BE2C (cell line): ENCODE data around the gene KIAA1210.

Experiments used
- DNase-seq: peaks from one replicate; pipeline ENCODE4 v3.0.0-alpha.2; 2020
- H3K27me3 ChIP-seq: fragments of 250-450 bp; sonication (Bioruptor Pico); 2 replicates; pipeline ENCODE4 v1.5.1; 2020; ENCODE audit warnings: mild to moderate bottlenecking
- H3K36me3 ChIP-seq: fragments of 250-450 bp; sonication (Bioruptor Pico); 2 replicates; pipeline ENCODE4 v1.5.1; 2020; ENCODE audit warnings: mild to moderate bottlenecking
- H3K4me1 ChIP-seq: fragments of 250-450 bp; sonication (Bioruptor Pico); 2 replicates; pipeline ENCODE4 v1.5.1; 2020
- H3K4me3 ChIP-seq: 2 replicates; pipeline ENCODE4 v1.5.1; 2011; ENCODE audit warnings: low read depth, low read length
- H3K9me3 ChIP-seq: fragments of 250-450 bp; sonication (Bioruptor Pico); 2 replicates; pipeline ENCODE4 v1.5.1; 2020
- CTCF ChIP-seq: IDR thresholded peaks from 2 replicates; pipeline ENCODE4 v1.5.1; 2012; ENCODE audit warnings: mild to moderate bottlenecking, low read depth, low read length

KIAA1210 gene

GRCh38 chrX:119155416-119156035, 27.9 kb upstream of the KIAA1210 start:
- Histone ChIP-seq H3K9me3 (no peaks in the 10 kb centered on the region), H3K4me1 (no peaks in the 10 kb centered on the region), H3K27me3 (no peaks in the 10 kb centered on the region), H3K4me3 (no peak overlapping the region), H3K36me3 (no peaks in the 10 kb centered on the region)
- no peak for TF ChIP-seq CTCF
- no peak for DNase-seq

DNA sequence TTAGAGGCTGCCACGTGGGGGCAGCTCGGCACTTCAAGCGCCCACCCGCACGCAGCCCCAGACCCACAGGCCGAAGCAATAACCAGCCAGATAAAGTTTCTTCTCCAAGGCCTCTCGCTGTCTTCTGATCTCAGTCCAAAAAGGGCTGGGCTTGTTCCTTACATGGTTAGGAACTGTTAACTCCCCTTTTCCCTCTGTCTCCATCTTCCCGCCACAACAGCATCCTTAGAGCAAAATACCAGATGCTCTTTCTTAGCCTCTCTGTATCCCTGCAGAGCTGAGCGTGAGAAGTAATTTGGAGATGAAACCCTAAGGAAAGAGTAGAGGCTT, 23.4 kb upstream of the KIAA1210 start:
- no peak for TF ChIP-seq CTCF
- Histone ChIP-seq H3K9me3 (no peaks in the 10 kb centered on the region), H3K27me3 (no peaks in the 10 kb centered on the region), H3K4me3 (no peak overlapping the region), H3K36me3 (no peaks in the 10 kb centered on the region), H3K4me1 (no peaks in the 10 kb centered on the region)
- DNase-seq, result no peak

- Histone ChIP-seq H3K27me3 (no peaks in the 10 kb centered on the region), H3K4me1 (no peaks in the 10 kb centered on the region), H3K9me3 (no peaks in the 10 kb centered on the region), H3K4me3 (no peak overlapping the region), H3K36me3 (no peaks in the 10 kb centered on the region)
- no peak for TF ChIP-seq CTCF
- DNase-seq, result no peak
Measured at GRCh38 chrX:119150163-119151050, 22.8 kb upstream of the KIAA1210 start.

GRCh38 chrX:119147486-119147885, 19.9 kb upstream of the KIAA1210 start:
- H3K36me3 ChIP-seq, result no peaks in the 10 kb centered on the region
- DNase-seq, result no peak

GRCh38 chrX:119145241-119145653, 17.6 kb upstream of the KIAA1210 start:
- peak; percentile 42 for TF ChIP-seq CTCF
- Histone ChIP-seq H3K9me3 (no peaks in the 10 kb centered on the region), H3K4me1 (no peaks in the 10 kb centered on the region), H3K4me3 (no peak overlapping the region), H3K27me3 (no peaks in the 10 kb centered on the region), H3K36me3 (no peaks in the 10 kb centered on the region)
- DNase-seq, result peak; percentile 9

More at GRCh38 chrX:119147486-119147885, 19.9 kb upstream of the KIAA1210 start:
- TF ChIP-seq CTCF, result no peak
- Histone ChIP-seq H3K27me3 (no peaks in the 10 kb centered on the region), H3K4me1 (no peaks in the 10 kb centered on the region), H3K9me3 (no peaks in the 10 kb centered on the region), H3K4me3 (no peak overlapping the region)

- no peak overlapping the region for H3K4me3 ChIP-seq
- no peaks in the 10 kb centered on the region for H3K27me3 ChIP-seq
- TF ChIP-seq CTCF, result no peak
- no peak for DNase-seq
- H3K36me3 ChIP-seq, result no peaks in the 10 kb centered on the region
- H3K4me1 ChIP-seq, result no peaks in the 10 kb centered on the region
- H3K9me3 ChIP-seq, result no peaks in the 10 kb centered on the region
Measured at GRCh38 chrX:119134466-119134865, 6.9 kb upstream of the KIAA1210 start.
